NCI-H2171 treated with DMSO at 0.1 percent for 48 hours (cell line): Measurements from ENCODE around the gene REEP1.

Experiments
- DNase-seq: peaks from one replicate; lab custom pipeline; 2025; lab: John Stamatoyannopoulos, UW

REEP1 gene

GRCh38 chr2:86195808-86196387, 141.5 kb downstream of the REEP1 start:
- DNase-seq: no peak

DNA sequence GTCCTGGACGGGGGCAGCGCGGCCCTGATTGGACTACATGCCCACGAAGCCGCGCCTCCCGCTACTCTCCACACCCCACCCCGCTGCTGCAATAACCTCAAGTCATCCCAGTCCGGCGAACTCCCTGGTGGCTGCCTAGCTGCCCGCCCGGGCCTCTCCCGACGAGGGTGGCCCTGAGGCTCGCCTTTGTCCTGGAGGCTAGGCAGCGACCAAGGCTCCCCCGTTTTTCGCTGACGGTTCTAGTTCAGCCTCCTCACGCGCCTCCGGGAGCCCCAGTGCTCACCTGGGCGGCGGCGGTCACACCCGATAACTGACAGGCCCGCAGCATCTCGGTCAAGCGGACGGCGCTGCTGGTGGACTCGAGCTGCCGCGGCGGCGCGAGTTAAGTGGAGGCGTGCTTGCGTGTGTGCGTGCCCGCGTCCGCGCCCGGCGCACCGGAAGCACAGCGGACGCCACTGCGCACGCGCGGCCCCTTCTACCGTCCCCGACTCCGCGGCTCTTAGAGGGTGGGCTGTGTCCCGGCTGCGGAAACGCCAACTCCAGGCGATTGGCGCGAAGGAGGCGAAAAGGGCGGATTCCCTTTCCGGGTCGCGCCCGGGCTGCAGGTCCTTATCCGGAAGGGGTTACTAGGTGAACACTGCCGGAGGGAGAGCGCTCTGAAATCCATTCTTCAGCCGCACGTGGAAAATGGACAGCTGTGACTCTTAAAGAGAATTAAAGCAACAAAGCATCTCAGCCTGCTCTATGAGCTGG, 142.2 kb downstream of the REEP1 start, which contains the start of gene IMMT:
IMMT (minus strand) TSS at position 408 of the 753 bp plus-strand sequence; CDS start at position 328, 80 bp downstream.
- peak; percentile 97 for DNase-seq

DNA sequence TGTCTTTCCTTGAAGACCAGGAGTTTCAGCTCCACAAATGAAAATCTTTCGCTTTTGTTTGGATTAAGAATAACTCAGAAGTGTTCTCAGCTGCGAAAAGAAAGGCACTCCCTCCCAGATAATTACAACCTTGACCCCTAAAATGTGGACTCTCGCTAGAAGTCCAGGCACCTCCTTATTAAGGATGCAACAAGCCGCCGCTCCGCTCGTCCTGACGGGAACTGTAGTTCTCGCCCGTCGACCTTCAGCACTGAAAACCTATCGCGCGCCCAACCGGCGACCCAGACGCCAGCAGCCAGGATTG, 142.7 kb downstream of the REEP1 start:
- DNase-seq: no peak

DNA sequence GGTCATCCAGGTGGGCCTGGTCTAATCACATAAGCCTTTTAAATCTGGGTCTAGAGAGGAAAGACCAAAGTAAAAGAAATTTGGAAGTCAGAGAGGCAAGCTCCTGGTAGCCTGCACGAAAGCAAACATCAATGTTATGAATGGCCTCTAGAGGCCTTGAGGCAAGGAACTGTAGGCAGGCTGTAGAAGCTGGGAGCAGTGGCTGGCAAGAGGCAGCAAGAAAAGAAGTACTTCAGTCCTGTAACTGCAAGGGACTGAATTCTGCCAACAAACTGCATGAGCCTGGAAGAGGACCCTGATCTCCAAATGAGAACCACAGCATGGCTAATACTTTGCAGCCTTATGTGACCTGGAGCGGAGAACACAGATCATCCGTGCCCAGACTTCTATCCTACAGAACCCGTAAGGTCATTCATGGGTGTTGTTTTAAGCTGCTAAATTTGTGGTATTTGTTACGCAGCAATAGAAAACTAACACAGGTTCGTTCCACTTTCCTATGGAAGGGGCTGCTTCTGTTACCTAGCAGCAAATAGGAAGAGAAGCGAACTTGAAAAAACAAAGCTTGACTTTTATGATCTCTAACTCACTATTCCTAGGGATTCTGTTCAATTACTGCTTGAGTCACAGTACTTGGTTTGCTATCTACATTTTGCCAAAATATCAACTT, 143.4 kb downstream of the REEP1 start:
- no peak for DNase-seq

DNA sequence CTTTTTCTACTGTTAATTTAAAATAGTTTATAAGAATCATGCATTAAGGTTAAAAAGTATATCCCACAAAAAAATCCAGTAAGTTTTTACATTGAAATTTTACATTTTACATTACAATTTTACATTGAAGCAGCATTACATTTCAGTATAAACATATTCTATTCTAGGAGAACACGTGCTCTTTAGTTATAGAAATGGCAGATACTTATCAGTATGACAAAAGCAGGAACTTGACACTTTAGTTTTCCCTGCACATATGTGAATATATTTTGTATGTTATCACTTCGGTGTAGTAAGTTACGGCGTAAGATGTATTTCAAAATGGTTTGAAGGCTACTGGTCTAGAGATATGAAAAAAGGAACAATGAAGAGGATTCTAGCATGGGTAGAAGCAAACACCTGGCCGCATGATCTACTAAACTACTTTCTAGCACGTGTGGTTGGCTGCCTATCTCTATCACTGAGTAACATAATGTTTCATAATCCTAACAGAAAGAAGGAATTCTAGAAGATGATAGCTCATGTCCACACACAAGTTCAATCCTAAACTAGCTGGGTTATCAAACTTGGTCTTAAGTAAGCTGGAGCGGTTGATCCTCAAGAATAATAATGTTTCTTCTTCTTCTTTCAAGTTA, 147.5 kb downstream of the REEP1 start:
- DNase-seq: no peak

GRCh38 chr2:86186431-86186830, 151.0 kb downstream of the REEP1 start:
- peak; percentile 54 for DNase-seq

DNA sequence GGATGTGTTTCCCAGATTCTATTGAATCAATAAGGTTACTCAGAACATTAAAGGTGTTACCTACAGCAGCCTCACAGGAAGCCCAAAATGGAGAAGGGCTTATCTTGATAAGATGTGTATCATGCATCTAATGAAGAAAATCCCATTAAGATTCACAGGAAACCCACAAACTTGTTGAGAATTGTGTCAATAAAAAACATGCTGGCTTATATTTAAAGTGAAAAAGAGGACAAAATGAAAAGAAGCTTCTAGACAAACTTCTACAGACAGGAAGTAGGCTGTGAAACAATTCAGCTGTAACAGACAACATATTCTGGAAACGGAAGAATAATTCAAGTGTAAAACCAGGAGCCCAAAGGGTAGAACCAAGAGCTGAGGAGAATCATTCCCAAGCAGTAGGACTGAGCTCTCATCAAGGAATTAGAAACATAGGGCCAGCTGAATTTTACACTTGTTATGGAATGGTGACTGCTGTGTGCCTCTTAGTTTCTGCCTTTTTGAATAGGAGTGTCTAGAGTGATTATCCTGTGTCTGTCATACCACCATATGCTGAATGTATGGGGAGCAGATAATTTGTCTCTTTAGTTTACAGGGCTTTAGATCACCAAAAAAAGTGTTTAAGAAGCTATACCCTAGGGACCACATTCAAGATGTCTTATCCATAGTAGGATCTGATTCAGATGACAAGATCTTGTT, 151.8 kb downstream of the REEP1 start:
- DNase-seq: peak; percentile 34

GRCh38 chr2:86176597-86176996, 160.8 kb downstream of the REEP1 start:
- no peak for DNase-seq

DNA sequence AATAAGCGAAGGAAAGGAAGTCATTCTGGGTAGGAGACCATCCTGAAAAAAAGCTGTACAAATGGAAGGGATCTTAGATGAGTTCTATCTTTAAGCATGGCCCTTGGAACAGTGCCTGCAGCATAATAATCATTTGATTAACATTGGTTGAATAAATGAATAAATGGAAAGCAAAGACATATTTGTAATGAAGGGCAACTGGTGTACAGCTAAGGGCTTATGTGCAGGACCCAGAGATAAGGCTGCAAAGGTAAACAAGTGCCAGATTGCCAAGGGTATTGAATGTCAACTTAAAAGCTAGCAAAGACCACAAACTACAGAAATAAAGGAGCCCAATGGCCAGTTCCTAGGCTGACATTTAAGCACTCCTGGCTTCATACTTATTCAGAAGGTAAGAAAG, 161.6 kb downstream of the REEP1 start:
- DNase-seq: peak; percentile 74

GRCh38 chr2:86174445-86174844, 163.0 kb downstream of the REEP1 start:
- no peak for DNase-seq

- DNase-seq: no peak
Observed at GRCh38 chr2:86172610-86173009, 164.8 kb downstream of the REEP1 start.

DNA sequence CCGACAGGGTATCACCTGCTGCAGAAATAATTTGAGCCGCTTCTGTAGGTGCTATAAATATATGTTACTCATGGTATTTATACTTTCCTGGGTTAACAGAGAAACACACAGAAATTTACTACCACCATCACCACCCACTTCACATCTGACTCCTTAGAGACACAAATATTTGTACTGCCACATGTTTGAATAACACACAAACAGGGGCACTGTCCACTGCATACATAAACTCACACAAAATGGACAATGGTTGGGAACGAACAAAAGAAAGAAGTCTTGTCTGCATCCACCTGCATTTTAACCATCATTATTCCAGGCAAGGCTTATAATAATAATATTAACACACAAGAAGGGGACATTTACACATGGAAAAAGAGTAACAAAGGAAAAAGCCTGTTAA, 166.1 kb downstream of the REEP1 start:
- no peak for DNase-seq

DNA sequence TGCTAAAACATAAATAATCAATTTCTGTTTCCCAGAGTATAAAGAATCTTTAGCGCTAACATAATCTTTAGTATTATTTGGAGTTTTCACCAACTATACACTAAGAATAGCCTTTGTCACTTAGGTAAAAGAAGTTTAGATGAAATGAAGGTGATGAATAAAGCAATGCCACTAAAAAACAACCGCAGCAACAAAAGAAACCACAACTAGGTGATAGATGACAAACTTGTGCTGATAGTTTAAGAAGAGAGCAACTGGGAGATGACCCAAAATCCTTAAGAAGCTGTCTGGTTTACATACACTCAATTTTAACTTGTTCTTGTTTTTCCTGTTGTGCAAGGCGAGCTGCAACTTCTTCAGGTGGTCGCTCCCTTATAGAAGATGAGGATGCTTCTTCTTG, 167.0 kb downstream of the REEP1 start:
- DNase-seq: no peak
